GM19193 (cell line): Measurements from ENCODE around the gene NCMAP.

ENCODE experiments used
- POLR2A ChIP-seq: IDR thresholded peaks from 4 replicates; pipeline ENCODE4 v1.6.1; 2011; ENCODE audit not compliant: insufficient read depth, insufficient read length; ENCODE audit errors: extremely low read depth

NCMAP gene, protein sequence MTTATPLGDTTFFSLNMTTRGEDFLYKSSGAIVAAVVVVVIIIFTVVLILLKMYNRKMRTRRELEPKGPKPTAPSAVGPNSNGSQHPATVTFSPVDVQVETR

DNA sequence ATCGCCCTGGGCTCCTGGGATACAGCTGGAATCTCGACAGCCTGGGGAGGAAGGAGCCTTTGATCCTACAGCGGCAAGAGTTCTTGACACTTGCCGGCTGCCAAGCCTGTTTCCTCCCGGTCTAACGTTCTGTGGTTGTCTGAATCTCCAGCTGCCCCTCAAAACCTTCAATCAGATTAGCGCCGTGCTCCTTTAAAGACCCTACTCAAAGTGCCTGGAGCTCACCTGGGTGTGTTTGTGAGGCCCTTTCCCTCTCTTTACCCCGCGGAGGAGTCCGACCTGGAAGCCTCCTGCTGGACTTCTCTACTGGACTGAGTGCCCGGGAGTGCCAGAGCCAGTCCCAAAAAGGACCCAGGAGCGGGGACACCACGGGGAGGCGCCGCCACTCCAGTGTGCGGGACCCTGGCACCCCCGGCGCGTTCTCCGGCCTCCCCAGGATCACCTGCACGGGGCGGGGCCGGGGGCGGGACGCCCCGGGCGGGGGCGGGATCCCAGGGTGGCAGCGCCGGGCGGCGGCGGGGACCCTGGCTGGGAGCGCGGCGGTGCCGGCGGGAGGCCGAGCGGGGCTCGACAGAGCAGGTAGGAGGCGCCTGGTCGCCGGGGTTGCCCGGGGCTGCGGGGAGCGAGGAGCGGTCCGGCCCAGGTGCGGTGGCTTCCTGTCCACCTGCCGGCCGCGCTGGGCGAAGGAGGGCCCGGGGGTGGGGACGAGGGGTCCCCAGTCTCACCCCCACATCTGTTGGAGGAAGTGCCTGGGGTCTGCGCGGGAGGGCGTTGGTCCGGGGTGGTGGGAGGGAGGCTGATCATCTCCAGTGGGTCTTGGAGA, at the start of gene NCMAP:
NCMAP (plus strand) TSS at position 497 of the 823 bp plus-strand sequence. CDS start 39,344 bp downstream, outside the sequence.
- TF ChIP-seq POLR2A, result no peak

DNA sequence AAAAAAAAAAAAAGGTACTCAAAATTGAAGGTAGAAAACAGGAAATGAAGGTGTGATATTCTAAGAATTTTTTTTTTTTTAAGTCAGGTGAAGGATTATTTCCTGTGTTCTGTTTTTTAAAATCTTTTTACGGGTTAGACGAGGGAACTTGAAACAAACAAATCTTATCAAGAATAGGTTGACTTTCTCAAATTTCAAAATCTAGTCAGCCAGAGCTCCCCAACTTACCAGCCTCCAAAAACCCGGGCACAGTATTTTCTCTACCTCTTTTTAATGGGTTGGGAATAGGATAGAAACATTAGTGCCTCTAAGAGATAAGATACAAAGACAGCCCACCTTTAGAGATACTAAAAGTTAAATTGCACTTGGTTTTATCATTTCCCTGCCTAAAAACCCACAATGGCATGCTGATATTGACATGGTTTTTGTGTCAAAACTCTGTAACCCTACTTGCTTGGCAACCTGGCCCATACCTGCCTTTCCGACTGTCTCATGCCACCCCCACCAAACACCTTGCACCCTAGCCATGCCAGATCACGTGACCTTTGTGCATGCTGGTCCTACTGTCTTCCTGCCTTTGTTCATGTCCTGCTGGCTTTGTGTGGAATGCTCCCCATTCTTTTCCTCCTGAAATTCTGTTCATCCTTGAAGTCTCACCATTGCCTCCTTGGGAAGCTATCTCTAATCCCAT, 49.1 kb upstream of the NCMAP start:
- TF ChIP-seq POLR2A, result no peak

DNA sequence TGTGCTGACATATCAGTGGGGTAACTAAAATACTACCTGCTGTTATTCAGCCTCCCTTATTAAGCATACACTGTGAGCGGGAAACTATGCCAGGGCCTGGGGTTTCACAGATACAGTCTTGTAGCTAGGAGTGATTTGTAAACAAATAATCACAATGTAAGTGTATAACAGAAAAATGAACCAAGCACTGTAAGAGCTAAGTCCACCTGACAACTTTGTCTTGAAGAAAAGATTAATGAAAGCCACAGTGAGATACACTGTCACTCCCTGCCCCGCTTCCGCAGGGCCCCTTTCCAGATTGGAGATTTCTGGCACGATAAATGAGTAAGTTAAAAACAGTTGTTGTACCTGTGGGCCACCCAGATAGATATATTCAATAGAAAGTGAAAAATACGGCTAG, 48.5 kb upstream of the NCMAP start:
- no peak for TF ChIP-seq POLR2A

GRCh38 chr1:24508911-24509310, 47.0 kb upstream of the NCMAP start:
- TF ChIP-seq POLR2A, result no peak

DNA sequence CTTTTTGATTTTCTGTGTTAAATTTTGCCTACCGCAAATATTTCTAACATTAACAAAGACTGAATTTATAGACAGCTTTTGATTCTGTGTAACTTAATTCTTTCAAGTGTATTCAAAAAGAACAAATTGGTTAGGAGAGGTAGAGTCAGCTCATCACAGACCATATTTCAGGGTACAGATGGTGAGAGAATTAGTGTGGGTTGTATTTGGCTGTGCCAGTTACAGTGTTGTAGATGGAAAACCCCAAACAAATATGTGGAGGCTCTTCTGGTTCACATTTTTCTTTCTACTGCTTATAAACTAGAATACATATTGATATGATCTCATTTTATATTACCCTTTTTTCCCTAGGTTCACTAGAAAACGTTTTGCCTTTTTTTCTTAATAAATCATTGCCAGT, 42.2 kb upstream of the NCMAP start:
- no peak for TF ChIP-seq POLR2A

DNA sequence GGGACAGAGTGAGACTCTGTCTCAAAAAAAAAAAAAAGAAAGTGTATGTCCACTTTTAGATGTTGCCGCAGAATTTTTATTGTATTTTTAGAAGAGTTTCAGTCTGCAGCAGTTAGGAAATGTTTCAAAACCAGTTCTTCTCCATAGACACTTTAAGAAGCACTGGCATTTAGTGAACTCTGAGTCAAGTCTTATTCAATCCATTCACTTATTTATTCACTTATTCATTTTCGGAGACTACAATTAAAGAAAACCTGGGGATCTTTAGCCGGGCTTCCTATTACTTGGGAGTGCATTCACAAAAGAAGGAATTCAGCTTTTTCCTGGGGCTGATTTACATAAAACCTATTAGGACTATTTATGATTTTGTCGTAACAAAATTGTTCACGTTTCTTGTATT, 40.9 kb upstream of the NCMAP start:
- no peak for TF ChIP-seq POLR2A

DNA sequence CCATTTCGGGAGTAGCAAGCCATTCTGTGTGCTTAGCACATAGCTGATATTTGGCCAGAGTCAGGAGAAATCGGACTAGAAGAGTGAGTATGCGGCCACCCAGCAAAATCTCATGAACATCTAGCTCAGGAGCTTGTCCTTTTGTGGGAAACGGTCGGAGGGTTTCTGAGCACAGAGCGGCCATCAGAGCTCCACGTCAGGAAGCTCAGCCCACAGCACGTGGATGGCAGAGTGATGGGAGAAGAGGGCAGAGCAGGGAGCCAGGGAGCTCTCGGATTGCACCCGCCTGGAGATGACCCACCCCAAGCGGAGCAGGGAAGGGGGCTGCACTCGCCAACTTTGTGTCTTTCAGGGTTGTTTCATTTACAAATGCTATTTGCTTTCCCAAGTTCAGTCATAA, 39.4 kb upstream of the NCMAP start:
- no peak for TF ChIP-seq POLR2A

GRCh38 chr1:24517898-24518297, 38.0 kb upstream of the NCMAP start:
- no peak for TF ChIP-seq POLR2A

DNA sequence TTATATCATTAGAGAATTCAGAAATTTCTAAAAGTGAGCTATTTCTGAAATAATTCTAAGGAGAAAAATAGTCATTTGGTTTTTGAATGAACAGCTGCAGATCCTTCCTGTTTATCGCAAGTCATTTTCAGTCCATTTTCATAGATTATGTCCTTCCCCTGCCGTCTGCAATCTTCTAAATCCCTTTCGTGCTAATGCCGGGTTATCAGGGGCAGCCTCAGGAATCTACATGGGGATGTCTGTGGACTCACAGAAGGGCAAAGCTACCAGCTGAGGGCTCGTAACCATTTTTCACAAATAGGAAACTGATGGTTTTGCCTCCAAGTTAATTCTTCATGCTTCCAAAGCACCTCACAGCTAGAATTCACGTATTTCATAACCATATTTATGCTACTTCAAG, 30.3 kb upstream of the NCMAP start:
- TF ChIP-seq POLR2A, result no peak

GRCh38 chr1:24526045-24526444, 29.8 kb upstream of the NCMAP start:
- no peak for TF ChIP-seq POLR2A

DNA sequence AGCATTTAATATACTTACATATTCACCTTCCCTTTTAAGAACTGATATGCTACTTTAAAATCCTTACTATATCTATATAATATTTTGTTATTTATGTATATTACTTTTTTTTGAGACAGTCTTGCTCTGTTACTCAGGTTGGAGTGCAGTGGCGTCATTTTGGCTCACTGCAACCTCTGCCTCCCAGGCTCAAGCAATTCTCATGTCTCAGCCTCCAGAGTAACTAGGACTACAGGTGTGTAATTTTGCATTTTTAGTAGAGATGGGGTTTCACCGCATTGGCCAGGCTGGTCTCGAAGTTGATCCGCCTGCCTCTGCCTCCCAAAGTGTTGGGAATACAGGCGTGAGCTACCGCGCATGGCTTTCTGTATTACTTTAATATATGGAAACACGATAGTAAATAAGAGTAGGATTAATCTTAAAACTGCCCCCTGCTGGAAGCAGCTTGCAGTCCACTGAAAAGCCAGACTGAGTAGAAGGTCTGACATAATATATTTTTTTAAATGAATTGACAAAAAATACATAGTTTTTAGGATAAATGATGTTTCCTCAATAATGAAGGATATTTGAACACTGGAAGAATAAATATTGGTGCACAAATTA, 28.8 kb upstream of the NCMAP start:
- no peak for TF ChIP-seq POLR2A

DNA sequence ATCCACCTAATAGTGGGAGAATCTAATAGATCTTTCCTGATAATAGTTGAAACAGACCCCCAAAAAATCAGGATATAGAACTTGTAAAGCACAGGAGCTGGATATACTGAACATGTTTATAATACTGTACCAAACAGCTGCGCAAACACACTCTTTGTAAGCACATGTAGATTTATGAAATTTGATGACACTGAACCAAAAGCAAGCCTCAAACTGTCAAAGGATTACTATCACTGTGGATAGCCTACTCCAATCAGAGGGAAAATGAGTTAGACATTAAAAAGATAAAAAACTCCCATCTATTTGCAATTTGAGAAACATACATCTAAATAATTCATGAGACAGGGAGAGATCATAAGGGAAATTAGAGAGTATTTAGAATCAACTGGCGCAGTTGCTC, 27.1 kb upstream of the NCMAP start:
- no peak for TF ChIP-seq POLR2A

DNA sequence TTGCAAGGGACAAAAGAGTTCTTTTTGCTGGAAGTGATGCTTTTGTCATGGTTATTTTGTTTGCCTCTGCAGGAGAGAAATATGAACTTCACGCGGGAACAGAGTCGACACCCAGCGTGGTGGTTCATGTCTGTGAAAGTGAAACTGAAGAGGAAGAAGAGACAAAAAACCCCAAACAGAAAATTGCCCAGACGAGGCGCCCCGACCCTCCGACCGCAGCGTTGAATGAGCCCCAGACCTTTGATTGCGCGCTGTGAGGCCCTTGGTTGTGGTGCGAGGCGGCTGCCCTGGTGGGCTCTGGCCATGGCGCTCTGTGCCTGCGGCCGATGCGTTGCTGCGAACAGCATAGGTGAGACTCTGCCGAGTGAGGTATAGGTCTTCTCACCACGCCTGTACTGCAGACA, 20.9 kb upstream of the NCMAP start:
- TF ChIP-seq POLR2A, result no peak

DNA sequence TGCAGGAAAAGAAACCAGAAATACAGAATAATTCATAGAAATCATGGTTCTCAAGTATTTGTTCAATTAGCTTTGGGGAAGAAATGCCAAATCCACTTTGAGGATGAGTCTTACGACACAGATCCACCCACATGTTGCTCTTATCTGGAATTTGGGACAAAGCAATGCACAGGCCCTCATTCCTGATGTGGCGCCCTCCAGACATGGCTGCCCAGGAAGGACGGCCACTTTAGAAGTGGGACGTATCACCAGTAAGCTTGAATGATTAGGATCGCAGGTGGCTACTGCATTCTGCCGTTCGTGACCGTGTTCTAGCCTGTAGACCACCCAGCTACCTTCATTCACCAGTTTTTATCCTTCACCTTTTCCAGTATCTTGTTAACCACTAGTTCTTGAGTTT, 20.1 kb upstream of the NCMAP start:
- TF ChIP-seq POLR2A, result no peak

DNA sequence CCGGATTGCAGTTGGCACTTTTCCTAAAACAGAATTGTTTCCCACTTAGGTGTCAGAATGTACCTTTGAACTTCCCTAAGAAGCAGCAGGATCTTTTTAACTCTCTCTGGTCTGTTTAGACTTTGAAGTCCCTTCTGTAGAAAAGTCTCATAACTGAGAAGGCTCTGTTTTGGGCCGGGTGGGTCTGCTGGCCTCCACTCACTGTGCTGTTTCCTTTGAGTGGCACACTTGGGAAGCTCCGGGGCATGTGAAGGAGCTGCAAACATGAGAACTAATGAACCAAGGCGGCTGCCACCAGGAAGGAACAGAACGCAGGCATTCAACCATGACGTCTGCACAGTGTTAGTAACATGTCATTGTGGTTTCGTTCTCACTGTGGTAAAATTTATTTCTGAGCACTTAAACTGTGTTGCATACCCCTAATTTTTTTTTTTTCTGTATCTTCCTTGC, 19.5 kb upstream of the NCMAP start:
- no peak for TF ChIP-seq POLR2A
